Middle frontal gyrus (tissue), 1 donor: Measurements from ENCODE around the gene KCNC4.

ENCODE experiments used
- DNase-seq: peaks from one replicate; pipeline ENCODE4 v3.0.0-alpha.2; 2015; ENCODE audit warnings: low spot score; ENCODE audit errors: extremely low spot score

Gene KCNC4

DNA sequence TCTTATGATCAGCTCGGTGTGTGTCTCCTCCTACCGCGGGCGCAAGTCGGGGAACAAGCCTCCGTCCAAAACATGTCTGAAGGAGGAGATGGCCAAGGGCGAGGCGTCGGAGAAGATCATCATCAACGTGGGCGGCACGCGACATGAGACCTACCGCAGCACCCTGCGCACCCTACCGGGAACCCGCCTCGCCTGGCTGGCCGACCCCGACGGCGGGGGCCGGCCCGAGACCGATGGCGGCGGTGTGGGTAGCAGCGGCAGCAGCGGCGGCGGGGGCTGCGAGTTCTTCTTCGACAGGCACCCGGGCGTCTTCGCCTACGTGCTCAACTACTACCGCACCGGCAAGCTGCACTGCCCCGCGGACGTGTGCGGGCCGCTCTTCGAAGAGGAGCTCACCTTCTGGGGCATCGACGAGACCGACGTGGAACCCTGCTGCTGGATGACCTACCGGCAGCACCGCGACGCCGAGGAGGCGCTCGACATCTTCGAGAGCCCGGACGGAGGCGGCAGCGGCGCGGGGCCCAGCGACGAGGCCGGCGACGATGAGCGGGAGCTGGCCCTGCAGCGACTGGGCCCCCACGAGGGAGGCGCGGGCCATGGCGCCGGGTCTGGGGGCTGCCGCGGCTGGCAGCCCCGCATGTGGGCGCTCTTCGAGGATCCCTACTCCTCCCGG is 1.5 kb downstream of the KCNC4 start:
- DNase-seq, result no peak

GRCh38 chr1:110212169-110213142 is 2.3 kb downstream of the KCNC4 start:
- DNase-seq, result no peak

- DNase-seq, result no peak
Observed at GRCh38 chr1:110213143-110213540, 3.0 kb downstream of the KCNC4 start.

DNA sequence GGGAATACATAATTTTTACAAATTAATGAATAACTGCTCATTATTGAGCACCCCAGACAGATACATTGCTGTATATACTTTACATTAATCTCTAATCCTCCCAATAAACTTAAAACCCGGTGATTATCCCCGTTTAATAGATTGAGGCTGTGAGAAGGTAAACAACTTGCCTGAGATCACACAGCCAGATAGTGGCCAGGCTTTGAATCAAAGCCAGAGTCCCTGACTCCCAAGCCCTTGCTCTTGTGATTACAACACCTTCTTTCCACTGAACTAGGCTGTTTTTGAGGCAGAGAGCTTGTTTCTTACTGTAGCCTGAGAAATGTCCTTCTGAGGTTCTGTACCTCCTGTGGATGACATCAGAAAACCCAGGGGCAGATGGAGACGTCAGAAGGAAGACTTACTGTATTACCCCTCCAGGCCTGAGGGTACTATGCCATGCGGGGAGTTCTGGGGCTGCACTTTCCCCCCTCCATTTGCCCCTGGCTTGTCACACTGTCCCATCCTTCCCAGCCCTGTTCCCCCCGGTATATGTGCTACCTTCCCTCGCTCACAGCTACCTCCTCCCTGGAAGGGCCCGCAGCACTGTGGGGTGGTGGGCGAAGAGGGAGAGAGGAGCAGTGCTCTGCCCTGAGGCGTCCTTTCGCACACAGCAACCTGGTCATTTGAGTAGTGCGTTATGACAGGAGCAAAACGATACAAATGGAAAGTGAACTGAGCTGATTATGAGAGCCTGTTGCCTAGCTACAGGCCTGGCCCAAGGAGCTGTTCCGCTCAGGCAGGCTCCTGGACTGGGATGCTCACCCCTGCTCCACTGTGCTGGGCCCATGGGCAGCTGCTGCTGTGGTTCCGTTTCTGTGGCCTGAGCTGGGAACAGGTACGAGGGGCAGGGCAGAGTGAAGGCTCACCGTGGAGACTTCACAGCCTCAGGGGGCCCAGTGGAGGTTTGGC is 4.6 kb downstream of the KCNC4 start:
- DNase-seq, result no peak

DNA sequence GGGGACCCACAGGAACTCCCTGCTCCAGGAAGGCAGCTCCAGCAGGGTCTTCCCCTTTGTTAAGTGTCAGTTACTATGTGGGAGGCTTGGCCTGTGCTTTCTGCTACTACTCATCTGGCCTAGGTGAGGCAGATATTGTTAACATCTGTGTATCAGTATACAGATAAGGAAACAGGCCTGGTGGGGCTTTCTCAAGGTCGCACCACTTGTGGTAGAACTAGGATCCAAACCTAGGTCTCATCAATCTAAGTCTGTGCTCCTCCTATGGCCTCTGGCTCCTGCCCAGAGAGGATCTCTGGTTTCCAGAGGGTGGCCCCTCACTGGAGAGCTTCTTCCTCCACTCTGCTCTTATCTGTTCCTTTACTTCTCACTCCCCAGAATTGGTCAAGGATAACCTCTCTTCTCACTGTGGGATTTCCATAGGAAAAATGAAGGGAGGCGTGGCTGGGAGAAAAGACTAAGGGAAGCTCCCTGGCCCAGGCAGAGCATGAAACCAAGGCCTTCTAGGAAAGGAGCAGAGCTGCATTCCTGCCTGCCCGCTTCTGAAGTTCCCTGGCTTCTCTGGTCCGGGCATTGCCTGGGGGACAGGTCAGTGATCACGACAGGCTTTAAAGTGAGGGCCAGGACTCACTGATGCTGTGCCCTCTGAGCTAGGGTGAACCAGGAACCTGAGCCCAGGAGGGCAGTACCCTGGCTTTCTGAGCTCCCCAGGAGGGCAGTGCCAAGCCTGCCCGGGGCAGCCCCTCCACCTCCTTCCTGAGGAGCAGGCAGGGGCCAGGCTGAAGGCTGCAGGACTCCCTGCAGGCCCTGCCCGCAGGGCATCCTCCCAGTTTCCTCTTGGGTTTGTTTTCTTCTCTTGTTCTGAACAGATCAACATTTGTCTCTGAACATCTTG is 5.8 kb downstream of the KCNC4 start:
- no peak for DNase-seq

- DNase-seq, result no peak
Observed at GRCh38 chr1:110216844-110217444, 6.8 kb downstream of the KCNC4 start.

- no peak for DNase-seq
Observed at GRCh38 chr1:110218137-110218536, 8.0 kb downstream of the KCNC4 start.

DNA sequence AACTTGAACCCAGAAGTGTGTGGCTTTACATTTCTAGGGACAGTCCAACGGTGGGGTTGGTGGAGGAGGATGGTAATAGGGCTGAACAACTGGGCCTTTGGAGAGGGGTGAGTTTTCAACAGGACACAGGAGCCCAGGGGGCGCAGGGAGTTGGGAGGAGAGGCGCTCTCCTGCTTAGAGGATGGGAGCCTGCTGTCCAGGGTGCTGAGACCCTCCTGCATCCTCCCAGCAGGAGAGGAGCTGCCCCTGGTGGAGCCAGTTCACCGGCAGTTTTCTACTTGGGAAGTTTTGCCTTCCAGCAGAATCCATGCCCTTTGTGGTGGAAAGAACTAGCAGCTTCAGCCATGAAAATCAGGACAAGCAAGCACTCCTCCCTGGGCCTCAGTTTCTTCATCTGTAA is 8.6 kb downstream of the KCNC4 start:
- DNase-seq, result no peak

DNA sequence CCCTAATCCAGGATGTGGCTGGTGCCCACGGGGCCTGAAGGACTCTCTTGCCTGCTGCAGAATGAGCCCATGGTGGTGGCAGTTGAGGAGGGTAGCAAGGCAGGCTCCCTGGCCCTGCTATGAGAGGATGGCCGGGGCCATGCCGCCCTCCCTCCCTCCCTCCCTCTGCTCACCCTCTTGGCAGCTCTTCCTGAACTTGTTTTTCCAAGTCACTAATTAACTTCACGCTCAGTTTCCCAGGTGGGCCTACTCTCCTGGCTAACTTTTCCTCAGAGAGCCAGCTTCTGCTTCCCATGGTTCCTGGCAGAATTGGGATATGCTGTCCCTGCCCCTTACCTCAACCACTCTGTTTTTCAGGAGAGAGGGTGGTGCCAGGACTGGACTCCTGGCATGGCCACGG is 10.2 kb downstream of the KCNC4 start:
- no peak for DNase-seq

DNA sequence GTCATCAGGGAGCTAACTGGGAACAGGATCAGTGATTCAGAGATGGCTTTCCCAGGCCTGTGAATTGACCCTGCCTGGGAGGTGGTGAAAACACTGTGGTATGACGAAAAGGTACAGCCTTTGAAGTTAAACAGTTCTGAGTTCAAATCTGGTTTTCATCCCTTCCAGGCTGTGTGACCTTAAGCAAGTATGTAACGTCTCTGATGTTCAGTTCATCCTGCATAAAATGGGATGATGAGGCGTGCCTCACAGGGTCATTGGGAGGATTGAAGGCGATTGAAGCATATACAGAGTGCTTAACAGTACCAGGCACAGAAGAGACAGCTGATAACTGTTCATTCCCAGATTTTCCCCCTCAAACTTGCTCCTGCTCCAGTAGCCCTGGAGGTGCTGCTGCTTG is 11.0 kb downstream of the KCNC4 start:
- DNase-seq, result no peak

DNA sequence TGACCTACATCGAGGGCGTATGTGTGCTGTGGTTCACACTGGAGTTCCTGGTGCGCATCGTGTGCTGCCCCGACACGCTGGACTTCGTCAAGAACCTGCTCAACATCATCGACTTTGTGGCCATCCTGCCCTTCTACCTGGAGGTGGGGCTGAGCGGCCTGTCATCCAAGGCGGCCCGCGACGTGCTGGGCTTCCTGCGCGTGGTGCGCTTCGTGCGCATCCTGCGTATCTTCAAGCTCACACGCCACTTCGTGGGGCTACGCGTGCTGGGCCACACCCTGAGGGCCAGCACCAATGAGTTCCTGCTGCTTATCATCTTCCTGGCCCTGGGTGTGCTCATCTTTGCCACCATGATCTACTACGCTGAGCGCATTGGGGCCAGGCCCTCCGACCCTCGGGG is 13.0 kb downstream of the KCNC4 start:
- DNase-seq, result no peak

DNA sequence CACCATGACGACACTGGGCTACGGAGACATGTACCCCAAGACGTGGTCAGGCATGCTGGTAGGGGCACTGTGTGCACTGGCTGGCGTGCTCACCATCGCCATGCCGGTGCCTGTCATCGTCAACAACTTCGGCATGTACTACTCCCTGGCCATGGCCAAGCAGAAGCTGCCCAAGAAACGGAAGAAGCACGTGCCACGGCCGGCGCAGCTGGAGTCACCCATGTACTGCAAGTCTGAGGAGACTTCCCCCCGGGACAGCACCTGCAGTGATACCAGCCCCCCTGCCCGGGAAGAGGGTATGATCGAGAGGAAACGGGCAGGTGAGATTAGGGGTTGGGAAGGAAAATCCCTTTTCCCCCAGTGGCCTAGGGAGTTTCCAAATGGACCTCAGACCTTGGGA is 13.5 kb downstream of the KCNC4 start:
- DNase-seq, result no peak

DNA sequence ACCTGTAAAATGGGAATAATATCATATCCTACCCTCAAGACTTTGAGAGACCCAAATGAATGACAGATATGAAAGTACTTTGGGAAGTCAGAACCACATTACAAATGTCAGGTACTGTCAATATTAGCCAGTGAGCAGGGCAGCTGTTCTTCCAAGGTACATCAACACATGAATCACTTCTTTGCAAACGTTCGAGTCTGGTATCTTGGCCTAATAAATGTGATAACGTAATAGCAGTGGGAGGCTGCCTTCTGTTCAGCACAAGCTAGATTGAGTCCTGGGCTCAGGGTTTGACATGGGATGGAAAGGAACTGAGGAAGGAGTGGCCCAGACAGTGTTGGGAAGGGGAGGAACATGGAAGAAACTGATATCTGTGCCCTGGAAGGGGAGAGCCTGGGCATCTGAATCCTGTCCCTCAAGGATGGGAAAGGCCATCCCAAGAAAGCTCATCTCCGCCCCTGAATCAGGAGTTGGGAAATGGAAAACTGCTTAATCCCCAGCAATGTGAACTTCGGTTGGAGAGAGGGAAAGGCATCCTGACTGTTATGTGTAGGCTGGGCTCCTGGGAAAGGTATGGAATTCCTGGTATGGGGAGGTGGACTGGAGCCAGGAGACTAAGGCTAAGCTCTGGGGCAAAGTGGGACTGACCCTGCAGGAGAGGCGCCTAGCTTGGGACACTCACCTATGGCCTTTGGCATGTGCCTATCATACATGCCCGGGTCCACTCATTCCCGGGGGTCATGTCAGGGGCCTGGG is 14.3 kb downstream of the KCNC4 start:
- no peak for DNase-seq

- DNase-seq, result no peak
Observed at GRCh38 chr1:110225212-110225611, 15.1 kb downstream of the KCNC4 start.

- no peak for DNase-seq
Observed at GRCh38 chr1:110225756-110226404, 15.8 kb downstream of the KCNC4 start.

DNA sequence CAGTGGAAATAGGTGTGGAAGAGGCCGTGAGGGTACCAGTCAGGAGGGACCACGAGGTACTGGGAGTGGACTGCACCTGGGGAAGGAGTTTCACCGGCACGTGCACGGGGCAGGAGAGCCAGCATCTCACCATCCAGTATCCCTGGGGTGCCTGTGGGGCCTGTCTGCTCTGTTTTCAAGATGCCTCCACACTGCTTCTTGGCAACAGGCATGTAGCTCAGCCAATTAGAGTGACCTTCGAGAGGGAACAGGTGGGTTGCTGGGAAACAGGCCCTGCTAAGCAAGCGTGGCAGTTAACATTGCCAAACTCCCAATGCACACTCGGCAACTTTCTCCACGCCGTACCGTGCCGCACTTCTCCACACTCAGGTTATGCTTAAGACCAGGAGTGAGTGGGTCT is 17.7 kb downstream of the KCNC4 start:
- no peak for DNase-seq

- no peak for DNase-seq
Observed at GRCh38 chr1:110228381-110228780, 18.3 kb downstream of the KCNC4 start.

- DNase-seq, result no peak
Observed at GRCh38 chr1:110228869-110229268, 18.8 kb downstream of the KCNC4 start.
